Gastrocnemius medialis (tissue), 4 donors: ENCODE measurements around the gene SCN3B.

Experiments
- POLR2A ChIP-seq, 2 donors: fragments of 450-650 bp; IDR thresholded peaks; one replicate each; pipeline ENCODE4 v1.6.1; 2017; ENCODE audit warnings: antibody characterized with exemption in 2 of 2, mild to moderate bottlenecking in 2 of 2, moderate library complexity in 2 of 2
- TF ChIP-seq, protein P1 (sequence below), 5 experiments: fragments of 450-650 bp in 3 of 5; fragments of 200-600 bp in 2 of 5; sonication (generic) in 2 of 5; IDR thresholded peaks in 4 of 5; conservative IDR thresholded peaks in 1 of 5; 1 replicate in 4 of 5; 2 replicates in 1 of 5; pipeline ENCODE4 v1.5.1; 2016 to 2019; ENCODE audit warnings: antibody characterized with exemption in 5 of 5, mild to moderate bottlenecking in 3 of 5, moderate library complexity in 3 of 5

DNA sequence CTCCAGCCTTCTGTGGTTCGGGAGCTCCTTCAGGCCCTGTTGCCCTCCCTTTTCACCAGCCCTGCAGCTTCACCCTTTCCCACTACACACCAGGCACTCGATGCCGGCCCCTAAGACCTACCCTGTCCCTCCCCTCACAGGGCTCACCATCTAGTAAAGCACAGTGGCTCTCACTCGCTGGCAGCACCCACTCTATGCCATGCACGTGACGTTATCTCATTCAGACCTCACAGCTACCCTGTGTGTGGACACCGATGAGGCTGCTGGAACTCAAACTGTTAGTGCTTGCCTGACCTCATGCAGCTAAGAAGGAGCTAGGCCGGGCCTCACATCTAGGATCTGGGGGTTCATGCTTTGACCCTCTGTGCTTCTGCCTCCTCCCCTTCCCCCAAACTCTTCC lies 45.5 kb downstream of the SCN3B start:
- TF ChIP-seq, protein P1, sequence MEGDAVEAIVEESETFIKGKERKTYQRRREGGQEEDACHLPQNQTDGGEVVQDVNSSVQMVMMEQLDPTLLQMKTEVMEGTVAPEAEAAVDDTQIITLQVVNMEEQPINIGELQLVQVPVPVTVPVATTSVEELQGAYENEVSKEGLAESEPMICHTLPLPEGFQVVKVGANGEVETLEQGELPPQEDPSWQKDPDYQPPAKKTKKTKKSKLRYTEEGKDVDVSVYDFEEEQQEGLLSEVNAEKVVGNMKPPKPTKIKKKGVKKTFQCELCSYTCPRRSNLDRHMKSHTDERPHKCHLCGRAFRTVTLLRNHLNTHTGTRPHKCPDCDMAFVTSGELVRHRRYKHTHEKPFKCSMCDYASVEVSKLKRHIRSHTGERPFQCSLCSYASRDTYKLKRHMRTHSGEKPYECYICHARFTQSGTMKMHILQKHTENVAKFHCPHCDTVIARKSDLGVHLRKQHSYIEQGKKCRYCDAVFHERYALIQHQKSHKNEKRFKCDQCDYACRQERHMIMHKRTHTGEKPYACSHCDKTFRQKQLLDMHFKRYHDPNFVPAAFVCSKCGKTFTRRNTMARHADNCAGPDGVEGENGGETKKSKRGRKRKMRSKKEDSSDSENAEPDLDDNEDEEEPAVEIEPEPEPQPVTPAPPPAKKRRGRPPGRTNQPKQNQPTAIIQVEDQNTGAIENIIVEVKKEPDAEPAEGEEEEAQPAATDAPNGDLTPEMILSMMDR (IDR thresholded peaks at IDR 0.05 in 4 of 5, conservative IDR thresholded peaks at IDR 0.05 in 1 of 5): no peak
- no peak for TF ChIP-seq POLR2A (IDR thresholded peaks at IDR 0.05)
